ENCODE results near the gene PRF1. TPM values are rescaled to one million over a fixed set of nuclear protein-coding genes. Genes with fewer than 3 reads are reported as not detected.

The PRF1 gene
- total RNA-seq, 2 experiments from 2014 or later, result 136 to 141 TPM

DNA sequence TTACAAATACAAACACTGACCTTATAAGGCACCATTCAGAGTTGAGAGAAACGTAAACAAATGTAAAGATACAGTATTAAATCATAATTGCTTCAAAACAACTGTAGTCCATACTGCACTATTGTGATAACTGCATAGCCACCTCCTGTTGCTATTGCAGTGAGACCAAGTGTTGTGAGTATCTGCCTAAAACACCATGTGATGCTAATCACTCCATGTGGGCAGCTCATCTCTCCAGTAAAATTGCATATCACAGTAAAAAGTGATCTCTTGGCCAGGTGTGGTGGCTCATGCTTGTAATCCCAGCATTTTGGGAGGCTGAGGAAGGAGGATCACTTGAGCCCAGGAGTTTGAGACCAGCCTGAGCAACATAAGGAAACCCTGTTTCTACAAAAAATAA, 26.8 kb upstream of the PRF1 start:
- ChIA-PET CTCF (no interaction called here), POLR2A (interaction anchor here (0.7 kb wide), 1 partner anchor 778 kb away, joined by 3 read pairs; no protein-coding TSS in a partner anchor)
- Mint-ChIP-seq H3K4me1 (no peaks in the 10 kb centered on the region), H3K27ac (no peak overlapping the region), H3K4me3 (no peak overlapping the region), H3K36me3 (ENCODE audit: low read depth) (no peaks in the 10 kb centered on the region), H3K9me3 (peaks cover 2% of the 10 kb centered on the region), H3K27me3 (peaks cover 21% of the 10 kb centered on the region)
- no peak for DNase-seq

DNA sequence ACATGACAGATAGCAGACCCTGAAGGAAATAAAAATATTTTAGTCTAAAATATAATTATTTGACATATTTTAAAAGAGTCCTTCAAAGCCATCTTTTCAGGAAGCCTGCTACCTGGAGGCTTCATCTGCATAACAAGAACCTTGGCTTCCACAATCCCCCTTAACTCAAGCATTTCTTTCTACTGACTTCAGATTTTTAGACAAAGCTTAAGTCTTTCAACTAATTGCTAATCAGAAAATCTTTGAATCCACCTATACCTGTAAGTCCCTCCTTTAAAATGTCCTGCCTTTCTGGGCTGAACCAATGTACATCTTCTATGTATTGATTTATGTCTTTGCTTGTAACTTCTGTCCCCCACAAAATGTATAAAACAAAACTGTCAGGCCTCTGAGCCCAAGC, 23.5 kb upstream of the PRF1 start:
- Mint-ChIP-seq H3K27ac (no peak overlapping the region), H3K4me3 (no peak overlapping the region), H3K27me3 (peaks cover 11% of the 10 kb centered on the region), H3K9me3 (peaks cover 2% of the 10 kb centered on the region), H3K4me1 (no peaks in the 10 kb centered on the region), H3K36me3 (ENCODE audit: low read depth) (no peaks in the 10 kb centered on the region)
- no peak for DNase-seq
- ChIA-PET POLR2A (no interaction called here), CTCF (no interaction called here)

DNA sequence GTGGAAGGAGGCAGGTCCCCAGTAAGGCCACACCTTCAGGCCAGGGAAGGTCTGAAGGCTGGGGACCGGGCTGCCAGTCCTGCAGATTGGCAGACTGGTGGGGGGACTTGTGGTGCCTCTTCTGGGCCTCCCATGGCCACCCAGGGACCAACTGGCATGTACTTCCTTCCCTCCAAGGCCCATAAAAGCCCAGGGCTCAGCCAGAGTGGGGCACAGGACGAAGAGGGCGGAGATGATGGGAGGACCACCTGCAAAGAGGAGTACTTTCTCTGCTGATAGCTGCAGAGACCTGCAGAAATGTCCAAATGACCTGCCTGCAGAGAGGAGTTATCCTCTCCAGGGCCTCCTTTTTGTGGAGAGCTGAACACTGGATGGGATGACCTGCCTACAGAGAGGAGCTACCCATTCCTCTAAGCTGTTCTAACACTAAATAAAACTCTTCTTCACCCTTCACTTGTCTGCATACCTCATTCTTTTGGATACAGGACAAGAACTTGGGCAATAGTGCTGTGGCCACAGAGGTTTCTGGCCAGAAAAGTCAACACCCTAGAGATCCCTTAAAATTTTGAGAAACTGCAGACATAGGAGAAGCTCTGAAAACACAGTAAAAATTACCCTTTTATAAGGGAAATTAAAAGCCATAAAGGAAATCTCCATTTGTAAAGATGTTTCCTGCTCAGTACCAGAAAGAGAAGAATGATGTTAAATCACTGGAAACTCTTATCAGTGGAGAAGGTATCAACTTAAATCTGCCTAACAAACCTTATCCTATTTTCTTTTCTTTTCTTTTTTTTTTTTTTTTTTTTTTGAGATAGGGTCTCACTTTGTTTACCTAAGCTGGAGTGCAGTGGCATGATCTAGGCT, 20.7 kb upstream of the PRF1 start:
- peaks cover 4% of the 10 kb centered on the region for H3K36me3 Mint-ChIP-seq (ENCODE audit: low read depth)
- peaks cover 10% of the 10 kb centered on the region for H3K4me1 Mint-ChIP-seq
- H3K4me3 Mint-ChIP-seq, result no peak overlapping the region
- no peak overlapping the region for H3K27ac Mint-ChIP-seq
- CTCF ChIA-PET, result no interaction called here
- peaks cover 9% of the 10 kb centered on the region for H3K27me3 Mint-ChIP-seq
- DNase-seq, result no peak
- H3K9me3 Mint-ChIP-seq, result peaks cover 3% of the 10 kb centered on the region
- POLR2A ChIA-PET, result no interaction called here

DNA sequence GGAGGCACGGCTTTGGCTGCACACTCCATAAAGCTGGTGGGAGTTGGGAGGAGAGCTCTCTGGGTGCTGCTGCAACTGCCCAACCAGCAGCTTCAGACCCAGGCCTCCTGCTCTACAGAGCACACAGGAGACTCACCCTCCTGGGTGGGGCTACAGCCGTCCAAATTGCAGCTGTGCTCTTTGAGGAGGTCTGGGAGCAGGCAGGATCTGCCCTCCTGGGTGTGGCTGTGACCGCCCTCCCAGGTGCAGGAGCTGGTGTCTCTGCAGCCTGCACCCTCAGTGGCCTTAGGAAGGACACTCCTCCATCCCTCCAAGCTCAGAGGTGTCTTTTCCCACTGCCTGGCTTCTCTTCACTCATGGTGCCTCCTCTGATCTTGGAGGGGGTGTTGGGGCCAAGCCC, 20.0 kb upstream of the PRF1 start:
- CTCF ChIA-PET, result no interaction called here
- no peak overlapping the region for H3K27ac Mint-ChIP-seq

DNA sequence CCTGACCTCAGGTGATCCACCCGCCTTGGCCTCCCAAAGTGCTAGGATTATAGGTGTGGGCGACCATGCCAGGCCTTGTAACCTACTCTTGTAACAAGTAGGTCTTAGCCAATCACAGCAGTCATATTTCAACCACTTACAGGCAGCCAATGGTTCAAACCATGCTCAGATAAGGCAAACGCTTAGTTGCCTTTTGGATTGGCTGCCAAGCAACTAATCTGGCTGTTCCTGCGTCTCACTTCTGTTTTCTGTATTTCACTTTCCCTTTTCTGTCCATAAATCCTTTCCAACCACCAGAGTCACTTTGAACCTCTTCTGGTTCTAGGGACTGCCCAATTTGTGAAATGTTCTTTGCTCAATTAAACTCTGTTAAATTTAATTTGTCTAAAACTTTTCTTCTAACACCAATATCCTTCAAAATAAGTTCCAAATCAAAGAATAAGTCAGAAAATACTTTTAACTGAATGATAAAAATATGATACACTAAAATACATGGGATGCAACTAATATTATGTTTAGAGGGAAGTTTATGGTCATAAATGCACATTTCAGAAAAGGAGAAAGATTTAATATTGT, 19.1 kb upstream of the PRF1 start:
- H3K27me3 Mint-ChIP-seq, result peaks cover 5% of the 10 kb centered on the region
- no peak overlapping the region for H3K4me3 Mint-ChIP-seq
- peaks cover 4% of the 10 kb centered on the region for H3K36me3 Mint-ChIP-seq (ENCODE audit: low read depth)
- ChIA-PET POLR2A (no interaction called here), CTCF (no interaction called here)
- peaks cover 3% of the 10 kb centered on the region for H3K9me3 Mint-ChIP-seq
- no peak for DNase-seq
- peaks cover 22% of the 10 kb centered on the region for H3K4me1 Mint-ChIP-seq
- H3K27ac Mint-ChIP-seq, result no peak overlapping the region

More for the DNA sequence above, 20.0 kb upstream of the PRF1 start:
- peaks cover 14% of the 10 kb centered on the region for H3K4me1 Mint-ChIP-seq
- no peak overlapping the region for H3K4me3 Mint-ChIP-seq
- DNase-seq, result no peak
- peaks cover 4% of the 10 kb centered on the region for H3K36me3 Mint-ChIP-seq (ENCODE audit: low read depth)
- peaks cover 3% of the 10 kb centered on the region for H3K9me3 Mint-ChIP-seq
- H3K27me3 Mint-ChIP-seq, result peaks cover 7% of the 10 kb centered on the region
- POLR2A ChIA-PET, result no interaction called here

DNA sequence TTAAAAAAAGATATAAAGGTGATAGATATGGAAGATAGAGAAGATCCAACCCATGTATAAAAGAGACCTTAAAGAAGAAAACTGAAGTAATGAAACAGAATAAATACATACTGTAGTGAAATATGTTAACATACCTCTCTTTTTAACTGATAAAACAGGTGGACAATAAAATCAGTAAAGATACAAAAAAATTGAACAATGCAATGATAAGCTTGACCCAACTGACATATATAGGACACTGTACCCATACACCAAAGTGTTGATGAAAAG, 17.4 kb upstream of the PRF1 start:
- DNase-seq, result no peak
- peaks cover 4% of the 10 kb centered on the region for H3K27me3 Mint-ChIP-seq
- H3K4me1 Mint-ChIP-seq, result peaks cover 31% of the 10 kb centered on the region
- H3K9me3 Mint-ChIP-seq, result peaks cover 3% of the 10 kb centered on the region
- ChIA-PET POLR2A (no interaction called here), CTCF (interaction anchor here (0.7 to 2.2 kb wide), 7 partner anchors 18 to 647 kb away, joined by 3 to 5 read pairs (median 4); partner anchors contain the start of gene PRF1)
- H3K27ac Mint-ChIP-seq, result no peak overlapping the region
- peaks cover 4% of the 10 kb centered on the region for H3K36me3 Mint-ChIP-seq (ENCODE audit: low read depth)
- H3K4me3 Mint-ChIP-seq, result no peak overlapping the region

DNA sequence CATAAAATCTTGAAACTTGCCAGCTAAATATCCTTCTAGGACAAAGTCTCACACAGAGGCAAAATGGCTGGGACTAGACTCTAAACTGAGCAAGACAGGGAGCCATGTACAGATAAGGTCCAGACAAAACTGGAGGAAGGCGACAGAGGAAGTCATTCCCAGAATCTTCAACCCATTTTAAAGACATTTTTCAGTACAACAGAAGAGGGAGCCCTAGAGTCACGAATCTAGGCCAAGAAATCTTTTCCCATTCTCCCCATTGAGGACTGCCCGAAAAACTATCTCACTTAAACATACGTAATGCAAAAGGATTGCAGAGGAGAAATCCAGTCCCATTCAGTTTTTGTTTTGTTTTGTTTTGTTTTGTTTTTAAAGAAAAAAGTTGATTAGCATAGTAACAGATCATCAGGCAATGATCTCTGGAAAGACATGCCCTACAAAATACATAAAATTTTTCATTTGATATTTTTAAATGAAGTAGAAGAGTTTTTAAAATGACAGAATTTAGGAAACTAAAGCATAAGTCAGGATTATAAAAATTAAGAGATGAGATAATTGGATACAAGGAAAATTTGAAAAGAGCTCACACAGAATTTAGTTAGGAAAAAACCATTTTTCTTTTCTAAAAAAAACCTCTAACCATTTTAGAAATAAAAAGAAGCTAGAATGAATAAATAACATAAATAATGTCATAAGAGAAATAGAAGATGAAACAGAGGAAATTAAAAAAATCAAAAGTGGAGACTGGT, 16.9 kb upstream of the PRF1 start:
- ChIA-PET CTCF (interaction anchor here (0.7 to 3.1 kb wide), 14 partner anchors 14 to 648 kb away, joined by 3 to 16 read pairs (median 4); partner anchors contain the start of gene PRF1), POLR2A (interaction anchor here (1.0 kb wide), 1 partner anchor 17 kb away, joined by 3 read pairs; the partner anchor contains the start of gene PRF1)
- H3K9me3 Mint-ChIP-seq, result peaks cover 3% of the 10 kb centered on the region
- H3K27me3 Mint-ChIP-seq, result peaks cover 4% of the 10 kb centered on the region
- H3K27ac Mint-ChIP-seq, result no peak overlapping the region
- H3K4me3 Mint-ChIP-seq, result no peak overlapping the region
- peaks cover 35% of the 10 kb centered on the region for H3K4me1 Mint-ChIP-seq
- DNase-seq, result no peak
- H3K36me3 Mint-ChIP-seq (ENCODE audit: low read depth), result peaks cover 4% of the 10 kb centered on the region

DNA sequence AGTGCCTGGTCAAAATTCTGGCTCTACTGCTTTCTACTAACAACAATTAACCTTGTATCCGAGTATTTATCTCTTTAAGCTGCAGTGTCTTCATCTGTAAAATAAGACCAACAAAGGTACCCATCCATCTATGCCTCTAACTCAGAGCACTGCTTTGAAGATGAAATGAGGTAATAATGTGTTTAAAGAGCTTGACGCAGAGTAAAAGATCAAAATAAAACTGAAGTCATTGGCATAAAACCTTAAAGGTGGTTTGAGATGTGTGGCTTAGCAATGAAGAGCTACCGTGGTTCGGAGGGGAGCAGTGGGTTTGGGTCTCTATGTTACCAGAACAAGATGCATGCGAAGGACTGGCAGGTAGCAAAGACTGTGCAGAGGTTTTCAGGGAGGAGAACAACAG, 16.1 kb upstream of the PRF1 start:
- H3K27ac Mint-ChIP-seq, result peak overlapping the region; percentile 56
- H3K36me3 Mint-ChIP-seq (ENCODE audit: low read depth), result peaks cover 4% of the 10 kb centered on the region
- no peak for DNase-seq
- H3K9me3 Mint-ChIP-seq, result peaks cover 3% of the 10 kb centered on the region
- ChIA-PET CTCF (interaction anchor here (0.7 to 3.1 kb wide), 11 partner anchors 13 to 198 kb away, joined by 3 to 16 read pairs (median 4); no protein-coding TSS in a partner anchor), POLR2A (interaction anchor here (1.0 kb wide), 1 partner anchor 17 kb away, joined by 3 read pairs; the partner anchor contains the start of gene PRF1)
- no peak overlapping the region for H3K4me3 Mint-ChIP-seq
- peaks cover 4% of the 10 kb centered on the region for H3K27me3 Mint-ChIP-seq
- peaks cover 40% of the 10 kb centered on the region for H3K4me1 Mint-ChIP-seq

DNA sequence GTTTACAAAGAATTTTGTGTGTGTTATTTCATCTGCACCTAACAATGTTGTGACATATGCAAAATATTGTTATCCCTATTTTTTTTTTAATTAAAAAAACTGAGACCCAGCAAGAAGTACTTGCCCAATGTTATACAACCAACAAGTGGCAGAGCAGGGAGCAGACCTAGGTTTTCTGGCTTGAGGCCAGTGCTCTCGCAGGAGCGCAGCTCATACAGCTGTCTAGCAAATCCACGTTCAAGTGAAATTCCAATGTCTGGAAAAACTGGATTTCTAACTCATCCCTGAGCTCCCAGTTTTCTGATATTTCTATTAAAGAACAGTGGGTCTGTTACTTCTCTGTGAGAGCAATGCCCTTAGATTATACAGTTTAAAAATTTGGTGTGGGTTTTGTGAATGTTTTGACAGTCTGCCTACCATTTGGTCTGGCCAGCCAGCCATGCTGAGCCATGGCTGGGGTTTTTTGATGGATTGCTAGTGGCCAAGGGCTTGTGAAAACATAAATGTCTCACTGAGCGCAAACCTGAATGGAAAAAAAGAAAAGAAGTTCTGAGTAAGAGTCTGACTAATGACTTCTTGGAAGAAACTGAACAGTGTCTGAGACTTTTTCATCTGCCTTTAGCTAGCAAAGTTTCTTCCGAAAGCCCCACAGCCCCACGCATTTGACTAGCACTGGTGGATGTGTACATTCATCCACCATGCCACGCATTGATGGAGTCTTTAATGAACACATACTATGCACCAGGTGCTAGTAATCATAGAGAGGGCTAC, 15.4 kb upstream of the PRF1 start:
- Mint-ChIP-seq H3K4me3 (no peak overlapping the region), H3K4me1 (peaks cover 40% of the 10 kb centered on the region)
- peak; percentile 32 for DNase-seq

DNA sequence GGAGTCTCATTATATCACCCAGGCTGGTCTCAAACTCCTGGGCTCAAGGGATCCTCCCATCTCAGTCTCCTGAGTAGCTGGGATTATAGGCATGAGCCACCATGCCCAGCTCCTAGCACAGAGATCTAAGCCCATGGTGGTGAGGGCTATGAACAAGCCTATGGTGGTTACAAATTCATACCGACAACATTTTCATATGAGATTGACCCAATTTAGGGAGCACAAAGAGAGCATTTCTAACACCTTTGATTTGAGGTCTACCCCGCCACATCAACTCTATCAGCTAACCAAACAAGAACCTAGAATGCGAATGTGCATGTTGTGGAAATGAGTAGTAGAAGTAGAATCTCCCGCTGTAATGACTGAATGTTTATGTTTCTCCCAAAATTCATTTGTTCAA, 14.2 kb upstream of the PRF1 start:
- no peak for DNase-seq
- Mint-ChIP-seq H3K4me3 (no peak overlapping the region), H3K9me3 (peaks cover 3% of the 10 kb centered on the region), H3K36me3 (ENCODE audit: low read depth) (peaks cover 4% of the 10 kb centered on the region), H3K27ac (peak overlapping the region; percentile 49), H3K27me3 (peaks cover 4% of the 10 kb centered on the region), H3K4me1 (peaks cover 40% of the 10 kb centered on the region)
- CTCF ChIA-PET, result interaction anchor here (1.5 to 3.1 kb wide), 2 partner anchors 15 to 57 kb away, joined by 4 to 16 read pairs; no protein-coding TSS in a partner anchor
- POLR2A ChIA-PET, result interaction anchor here (1.3 to 1.9 kb wide), 2 partner anchors 14 to 39 kb away, joined by 8 read pairs; partner anchors contain the start of gene PRF1

More for the DNA sequence above, 15.4 kb upstream of the PRF1 start:
- H3K27me3 Mint-ChIP-seq, result peaks cover 4% of the 10 kb centered on the region
- CTCF ChIA-PET, result interaction anchor here (0.7 to 3.1 kb wide), 10 partner anchors 13 to 199 kb away, joined by 3 to 16 read pairs (median 4); no protein-coding TSS in a partner anchor
- POLR2A ChIA-PET, result no interaction called here
- H3K27ac Mint-ChIP-seq, result peak overlapping the region; percentile 56
- peaks cover 3% of the 10 kb centered on the region for H3K9me3 Mint-ChIP-seq
- H3K36me3 Mint-ChIP-seq (ENCODE audit: low read depth), result peaks cover 4% of the 10 kb centered on the region

DNA sequence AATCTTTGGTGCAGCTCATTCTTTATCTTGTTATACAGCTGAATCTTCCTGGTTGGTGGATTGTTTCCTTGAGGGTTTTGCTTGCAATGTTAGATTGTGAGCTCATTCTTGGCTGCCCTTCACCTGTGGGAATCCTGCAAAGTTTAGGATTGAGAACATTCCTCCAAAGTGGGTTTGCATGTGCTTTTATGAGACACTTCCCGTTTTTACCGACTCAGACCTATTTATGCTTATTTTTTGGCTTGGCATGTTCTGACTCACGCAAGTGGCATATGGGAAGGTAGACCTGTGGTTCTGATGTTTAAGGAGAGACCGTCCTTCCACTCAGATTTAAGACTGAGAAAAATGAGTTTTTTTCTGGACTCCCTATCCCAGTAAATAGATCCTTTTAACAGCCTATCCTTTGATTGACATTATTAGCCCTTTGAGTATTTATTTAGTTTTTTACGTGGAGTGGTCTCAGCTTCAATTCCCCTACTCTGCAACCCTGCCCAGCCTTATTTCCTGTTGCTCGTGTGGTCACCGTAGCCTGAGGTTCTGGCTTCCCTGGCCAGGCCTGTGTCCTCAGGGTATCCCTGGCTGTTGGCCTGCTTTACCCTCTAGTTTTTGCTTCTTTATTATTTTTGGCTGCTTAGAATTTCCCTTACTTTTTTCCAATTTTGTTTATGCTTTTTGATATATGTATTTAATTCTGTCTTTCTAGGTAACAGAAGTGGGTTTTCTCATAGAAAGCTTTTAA, 13.4 kb upstream of the PRF1 start:
- Mint-ChIP-seq H3K4me3 (no peak overlapping the region), H3K27ac (no peak overlapping the region), H3K27me3 (peaks cover 4% of the 10 kb centered on the region), H3K9me3 (peaks cover 3% of the 10 kb centered on the region), H3K4me1 (peaks cover 41% of the 10 kb centered on the region), H3K36me3 (ENCODE audit: low read depth) (peaks cover 4% of the 10 kb centered on the region)
- no peak for DNase-seq
- ChIA-PET CTCF (interaction anchor here (0.6 to 3.1 kb wide), 3 partner anchors 14 to 143 kb away, joined by 3 to 16 read pairs (median 4); no protein-coding TSS in a partner anchor), POLR2A (interaction anchor here (1.3 to 1.9 kb wide), 2 partner anchors 13 to 38 kb away, joined by 8 read pairs; partner anchors contain the start of gene PRF1)

DNA sequence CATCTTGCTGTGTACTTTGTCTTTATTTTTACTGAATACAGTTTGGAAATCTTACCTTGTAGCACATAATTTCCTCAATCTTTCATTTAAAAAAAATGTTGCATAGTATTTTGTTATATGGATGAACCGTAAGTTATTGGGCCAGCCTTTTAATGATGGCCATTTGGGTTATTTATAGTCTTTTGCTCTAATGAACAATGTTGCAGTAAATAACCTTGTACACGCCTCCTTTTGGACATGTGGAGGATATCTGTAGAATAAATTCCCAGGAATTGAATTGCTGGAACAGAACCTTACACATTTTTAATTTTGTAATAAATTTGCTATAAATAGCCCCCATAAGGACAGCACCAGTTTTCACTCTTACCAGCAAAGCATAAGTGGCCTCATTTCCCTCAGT, 12.7 kb upstream of the PRF1 start:
- CTCF ChIA-PET, result no interaction called here
- no peak for DNase-seq
- POLR2A ChIA-PET, result interaction anchor here (1.9 kb wide), 1 partner anchor 37 kb away, joined by 8 read pairs; no protein-coding TSS in a partner anchor
- H3K4me1 Mint-ChIP-seq, result peaks cover 46% of the 10 kb centered on the region
- H3K36me3 Mint-ChIP-seq (ENCODE audit: low read depth), result peaks cover under 1% of the 10 kb centered on the region
- no peak overlapping the region for H3K27ac Mint-ChIP-seq
- peaks cover 4% of the 10 kb centered on the region for H3K27me3 Mint-ChIP-seq
- H3K4me3 Mint-ChIP-seq, result no peak overlapping the region
- H3K9me3 Mint-ChIP-seq, result peaks cover under 1% of the 10 kb centered on the region

Data from activated CD4-positive, alpha-beta memory T cell treated with anti-CD3 and anti-CD28 coated beads, Interleukin-2, amount 10 ng/mL, durations not matched to agents 7 days and 5 days (primary cell).